ENCODE data around the gene KLK7.
"Not testable (repeated sequence)": the region's sequence is repeated elsewhere in the genome, so short reads cannot be mapped to it uniquely, and the experiment has no call there.

KLK7 gene

DNA sequence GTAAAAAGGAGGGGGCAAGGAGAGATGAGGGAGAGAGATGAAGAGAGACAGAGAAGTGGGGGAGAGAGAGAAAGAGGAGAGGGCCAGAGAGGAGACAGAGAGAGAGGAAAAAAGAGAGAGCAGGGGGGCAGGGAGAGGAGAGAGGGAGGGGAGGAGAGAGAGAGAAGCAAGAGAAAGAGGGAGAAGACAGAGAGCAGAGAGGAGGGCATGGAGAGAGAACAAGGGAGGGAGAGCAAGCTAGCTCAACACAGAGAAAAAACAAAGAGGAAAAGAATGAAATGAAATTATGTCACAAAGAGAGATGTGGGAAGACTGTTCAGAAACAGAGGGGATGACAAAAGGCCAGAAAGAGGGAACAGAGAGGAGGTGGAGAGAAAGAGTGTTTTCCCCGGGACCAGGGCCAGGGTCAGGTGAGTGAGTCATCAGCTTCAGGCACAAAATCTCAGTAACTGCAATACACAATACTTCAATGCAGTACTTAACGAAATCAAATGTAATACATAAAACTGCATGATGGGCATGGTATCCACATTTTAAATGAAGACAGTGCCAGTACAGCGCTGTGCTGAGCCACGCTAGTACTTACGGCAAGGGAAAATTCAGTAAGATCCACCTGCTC, 4.8 kb downstream of the KLK7 start:
- DNase-seq (ENCODE audit: low read depth in 1 of 2, low spot score in 1 of 2), result no peak

DNA sequence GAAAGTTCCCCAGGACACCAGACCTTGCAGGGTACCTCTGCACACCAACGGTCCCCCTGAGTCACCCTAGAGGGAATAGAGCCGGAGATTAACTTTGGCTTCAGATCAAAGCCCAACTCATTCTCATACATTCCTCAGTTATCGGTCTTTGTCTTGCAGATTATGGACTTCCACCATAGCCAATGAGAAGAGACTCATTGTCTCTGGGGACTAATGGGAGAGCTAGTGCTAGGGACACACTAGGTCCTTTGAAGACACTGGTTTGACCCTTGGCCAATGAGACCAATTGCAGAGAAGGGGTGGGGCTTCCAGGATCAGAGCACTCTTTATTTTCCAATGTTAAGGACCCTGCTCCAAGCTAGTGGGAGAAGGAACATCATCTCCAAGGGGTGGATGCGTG, 6.1 kb downstream of the KLK7 start:
- DNase-seq (ENCODE audit: low read depth in 1 of 2, low spot score in 1 of 2), result no peak

DNA sequence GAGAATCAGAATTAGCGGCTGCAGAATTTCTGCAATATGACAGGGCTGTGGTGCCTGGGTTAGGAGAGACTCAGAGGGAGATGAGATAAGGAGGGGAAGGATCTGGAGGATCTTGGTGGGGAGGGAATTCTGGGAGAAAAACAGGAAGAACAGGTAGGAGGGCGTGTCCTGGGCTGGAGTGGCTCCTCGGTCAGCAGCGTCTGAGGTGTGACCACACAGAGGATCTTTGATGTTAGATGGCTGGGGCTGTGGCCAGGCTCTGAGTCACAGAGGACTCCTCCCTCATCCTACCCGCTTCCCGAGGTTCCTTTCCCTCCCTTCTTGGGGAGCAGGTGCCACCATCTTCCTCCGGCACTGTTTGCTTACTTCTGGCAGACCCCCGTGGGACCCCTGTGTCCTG, 8.0 kb downstream of the KLK7 start:
- no peak for DNase-seq (ENCODE audit: low read depth in 1 of 2, low spot score in 1 of 2)

DNA sequence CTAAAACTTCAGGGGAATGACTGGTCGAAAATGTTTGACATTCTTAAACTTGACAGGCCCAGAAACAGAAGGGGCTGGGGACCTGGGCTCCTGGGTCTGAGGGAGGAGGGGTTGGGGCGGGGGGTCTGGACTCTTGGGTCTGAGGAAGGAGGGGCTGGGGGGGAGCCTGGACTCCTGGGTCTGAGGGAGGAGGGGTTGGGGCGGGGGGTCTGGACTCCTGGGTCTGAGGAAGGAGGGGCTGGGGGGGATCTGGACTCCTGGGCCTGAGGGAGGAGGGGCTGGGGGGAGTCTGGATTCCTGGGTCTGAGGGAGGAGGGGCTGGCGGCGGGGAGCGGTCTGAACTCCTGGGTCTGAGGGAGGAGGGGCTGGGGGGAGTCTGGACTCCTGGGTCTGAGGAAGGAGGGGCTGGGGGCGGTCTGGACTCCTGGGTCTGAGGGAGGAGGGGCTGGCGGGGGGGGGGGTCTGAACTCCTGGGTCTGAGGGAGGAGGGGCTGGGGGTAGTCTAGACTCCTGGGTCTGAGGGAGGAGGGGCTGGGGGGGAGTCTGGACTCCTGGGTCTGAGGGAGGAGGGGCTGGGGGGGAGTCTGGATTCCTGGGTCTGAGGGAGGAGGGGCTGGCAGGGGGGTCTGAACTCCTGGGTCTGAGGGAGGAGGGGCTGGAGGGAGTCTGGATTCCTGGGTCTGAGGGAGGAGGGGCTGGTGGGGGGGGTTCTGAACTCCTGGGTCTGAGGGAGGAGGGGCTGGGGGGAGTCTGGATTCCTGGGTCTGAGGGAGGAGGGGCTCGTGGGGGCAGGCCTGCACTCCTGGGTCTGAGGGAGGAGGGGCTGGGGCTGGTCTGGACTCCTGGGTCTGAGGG, 8.8 kb downstream of the KLK7 start:
- DNase-seq (ENCODE audit: low read depth in 1 of 2, low spot score in 1 of 2), result no peak

DNA sequence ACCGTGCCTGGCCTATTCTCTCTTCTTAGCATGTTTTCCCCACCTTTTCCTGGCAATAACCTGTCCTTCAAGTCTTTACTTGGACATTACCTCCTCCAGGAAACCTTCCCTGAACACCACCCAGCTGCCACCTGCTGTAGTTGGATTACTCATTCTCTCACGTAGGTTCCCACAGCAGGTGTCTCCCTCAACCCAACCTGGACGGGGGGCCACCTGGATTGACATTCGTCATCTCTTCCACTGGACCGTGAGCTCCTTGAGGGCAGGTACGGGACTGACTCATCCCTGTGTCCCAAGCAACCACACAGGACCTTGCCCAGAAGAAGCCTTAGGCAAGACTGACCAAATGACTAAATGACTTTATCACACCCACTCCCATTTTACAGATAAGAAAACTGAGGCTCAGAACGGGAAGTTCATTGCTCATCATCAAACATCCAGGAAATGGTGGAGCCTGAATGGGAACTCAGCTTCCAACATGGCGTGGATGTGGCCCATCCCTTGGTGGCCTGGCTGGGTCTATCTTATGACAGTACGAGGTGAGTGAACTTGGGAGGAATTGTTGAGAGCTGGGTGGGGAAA, 10.8 kb downstream of the KLK7 start:
- no peak for DNase-seq (ENCODE audit: low read depth in 1 of 2, low spot score in 1 of 2)

DNA sequence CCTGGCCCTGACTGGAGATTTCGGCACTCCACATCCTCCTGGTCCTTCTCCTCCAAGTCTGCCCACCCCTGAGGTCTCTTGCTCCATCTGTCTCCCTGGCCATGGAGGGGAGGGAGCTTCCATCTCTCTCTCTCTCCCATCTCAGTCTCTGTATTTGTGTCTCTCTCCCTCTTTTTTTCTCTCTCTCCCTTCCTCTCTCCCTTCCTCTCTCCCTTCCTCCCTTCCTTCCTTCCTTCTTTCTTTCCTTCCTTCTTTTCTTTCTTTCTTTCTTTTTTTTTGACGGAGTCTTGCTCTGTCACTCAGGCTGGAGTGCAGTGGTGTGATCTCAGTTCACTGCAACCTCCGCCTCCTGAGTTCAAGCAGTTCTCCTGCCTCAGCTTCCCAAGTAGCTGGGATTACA, 13.9 kb downstream of the KLK7 start:
- DNase-seq (ENCODE audit: low read depth in 1 of 2, low spot score in 1 of 2), result not testable (repeated sequence)

DNA sequence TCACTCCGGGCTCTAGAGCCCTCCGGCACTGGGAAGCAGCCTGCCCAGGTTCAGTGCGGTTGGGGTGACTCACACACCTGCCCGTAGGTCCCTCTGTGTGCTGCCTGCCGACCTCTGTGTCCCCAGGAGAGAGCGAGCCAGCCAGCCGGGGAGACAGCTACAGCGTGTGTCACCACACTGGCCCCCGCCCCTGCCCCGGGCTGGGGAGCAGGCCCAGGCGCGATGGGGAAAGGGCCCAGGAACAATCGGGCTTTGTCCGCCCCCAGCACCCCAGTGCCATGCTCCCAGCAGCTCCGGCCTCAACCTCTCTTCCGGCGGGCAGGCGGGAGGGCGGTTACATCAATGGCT, 14.3 kb downstream of the KLK7 start, which contains the start of gene KLK6:
TSS of gene KLK6 (minus strand) at position 179 of the 348 bp plus-strand sequence. CDS start 1,487 bp downstream, outside the sequence.
- no peak for DNase-seq (ENCODE audit: low read depth in 1 of 2, low spot score in 1 of 2)

DNA sequence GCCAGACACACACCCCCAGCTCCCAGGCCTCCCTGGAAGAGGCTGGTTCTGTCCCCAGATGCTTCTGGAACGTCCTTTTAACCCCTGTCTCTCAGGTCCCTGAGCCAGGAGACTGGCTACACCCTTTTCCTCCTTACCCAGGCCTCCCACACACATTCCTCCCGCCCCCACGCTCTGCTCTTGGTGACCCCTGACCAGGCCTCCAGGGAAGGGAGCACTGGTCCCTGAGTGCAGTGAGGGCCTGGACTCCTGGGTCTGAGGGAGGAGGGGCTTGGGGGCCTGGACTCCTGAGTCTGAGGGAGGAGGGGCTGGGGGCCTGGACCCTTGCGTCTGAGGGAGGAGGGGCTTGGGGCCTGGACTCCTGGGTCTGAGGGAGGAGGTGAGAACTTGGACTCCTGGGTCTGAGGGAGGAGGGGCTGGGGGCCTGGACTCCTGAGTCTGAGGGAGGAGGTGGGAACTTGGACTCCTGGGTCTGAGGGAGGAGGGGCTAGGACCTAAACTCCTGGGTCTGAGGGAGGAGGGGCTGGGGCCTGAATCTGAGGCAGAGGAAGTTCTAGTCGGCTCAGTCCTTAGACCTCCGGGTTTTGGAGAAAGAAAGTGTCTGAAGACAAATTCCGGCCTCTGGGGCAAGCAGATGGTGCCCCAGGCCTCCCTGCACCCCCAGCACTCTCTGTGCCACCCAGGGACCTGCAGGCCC, 14.9 kb downstream of the KLK7 start:
- no peak for DNase-seq (ENCODE audit: low read depth in 1 of 2, low spot score in 1 of 2)

DNA sequence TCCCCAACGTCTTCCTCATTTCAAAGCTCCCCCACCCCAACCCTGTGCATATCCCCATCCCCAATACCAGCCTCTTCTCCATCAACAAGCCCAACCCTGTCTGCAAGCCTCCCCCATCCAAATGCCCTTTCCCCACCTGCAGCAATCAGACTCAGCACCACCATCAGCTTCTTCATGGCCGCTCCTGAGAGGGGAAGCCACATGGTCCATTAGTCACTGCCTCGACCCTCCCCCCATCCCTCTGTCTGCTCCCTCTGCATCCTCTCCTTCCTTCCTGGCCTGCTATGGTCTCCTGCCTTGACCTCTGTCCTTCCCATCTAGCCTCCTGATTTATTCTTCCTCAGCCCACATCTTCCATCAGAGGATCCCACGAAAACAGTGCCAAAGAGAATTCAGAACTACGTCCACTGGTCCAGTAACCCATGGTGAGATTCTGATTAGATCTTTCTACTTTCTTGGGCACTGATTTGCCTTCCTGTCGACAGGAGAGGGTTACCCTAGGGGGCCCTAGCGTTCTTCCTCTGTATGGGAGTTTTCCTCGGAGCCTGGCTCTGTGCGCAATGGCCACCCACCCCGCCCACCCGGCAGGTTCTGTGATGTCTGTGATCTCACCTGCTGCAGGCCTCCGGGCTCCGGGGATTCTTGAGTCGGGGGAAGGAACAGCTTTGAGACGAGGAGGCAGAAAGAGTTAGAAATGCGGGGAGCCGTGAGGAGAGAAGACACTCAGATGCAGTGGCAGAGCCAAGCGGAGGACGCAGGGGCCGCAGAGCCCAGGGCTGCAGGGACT, 15.6 kb downstream of the KLK7 start:
- DNase-seq (ENCODE audit: low read depth in 1 of 2, low spot score in 1 of 2), result no peak

DNA sequence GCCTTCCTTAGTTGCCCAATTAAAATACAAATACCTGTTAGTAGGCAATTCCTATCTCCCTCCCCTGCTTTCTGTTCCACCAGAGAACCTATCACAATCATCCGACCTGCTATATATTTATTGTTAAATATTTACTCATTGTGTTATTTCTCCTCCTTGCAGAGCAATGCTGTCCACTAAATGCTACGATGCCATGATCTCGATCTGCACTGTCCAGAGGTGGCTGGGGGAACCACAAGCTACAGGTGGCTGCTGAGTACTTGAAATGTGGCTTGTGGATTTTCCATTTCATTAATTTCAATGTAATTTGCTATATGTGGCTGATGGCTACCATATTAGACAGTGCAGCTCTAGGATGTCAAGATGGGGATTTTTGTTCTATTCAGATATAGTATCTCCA, 19.5 kb downstream of the KLK7 start:
- no peak for DNase-seq (ENCODE audit: low read depth in 1 of 2, low spot score in 1 of 2)

DNA sequence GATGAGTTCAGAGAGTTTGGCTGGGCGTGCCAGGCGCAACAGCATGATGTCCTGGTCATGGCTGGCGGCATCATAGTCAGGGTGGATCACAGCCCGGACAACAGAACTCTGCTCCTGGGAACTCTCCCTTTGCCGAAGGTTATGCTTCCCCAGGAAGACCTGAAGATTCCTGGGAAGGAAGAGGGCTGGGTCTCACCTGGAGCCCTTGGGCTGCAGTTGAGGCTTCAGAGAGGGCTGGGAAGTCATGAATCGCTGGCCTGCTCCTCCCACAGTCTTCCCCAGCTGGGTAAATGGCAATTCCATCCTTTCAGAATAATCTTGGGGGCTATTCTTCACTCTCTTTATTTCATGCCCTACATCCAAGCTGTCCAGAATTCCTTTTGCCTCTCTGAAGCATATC, 20.3 kb downstream of the KLK7 start:
- DNase-seq (ENCODE audit: low read depth in 1 of 2, low spot score in 1 of 2), result no peak

DNA sequence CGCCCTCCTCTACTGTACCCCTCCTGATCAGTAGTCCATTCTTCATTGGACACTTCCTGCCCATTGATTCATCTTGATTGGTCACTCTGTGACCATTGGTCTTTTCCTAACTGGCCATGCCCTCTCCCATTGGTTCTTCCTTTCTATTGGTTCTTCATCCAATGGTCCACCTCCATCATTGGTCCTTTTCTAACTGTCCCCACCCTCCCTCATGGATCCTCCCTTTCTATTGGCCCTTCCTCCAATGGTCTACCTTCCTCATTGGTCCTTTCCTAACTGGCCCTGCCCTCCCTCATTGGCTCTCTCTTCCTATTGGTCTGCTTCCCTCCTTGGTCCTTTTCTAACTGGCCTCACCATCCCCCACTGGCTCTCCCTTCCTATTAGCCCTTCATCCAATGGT, 21.5 kb downstream of the KLK7 start:
- DNase-seq (ENCODE audit: low read depth in 1 of 2, low spot score in 1 of 2), result no peak

DNA sequence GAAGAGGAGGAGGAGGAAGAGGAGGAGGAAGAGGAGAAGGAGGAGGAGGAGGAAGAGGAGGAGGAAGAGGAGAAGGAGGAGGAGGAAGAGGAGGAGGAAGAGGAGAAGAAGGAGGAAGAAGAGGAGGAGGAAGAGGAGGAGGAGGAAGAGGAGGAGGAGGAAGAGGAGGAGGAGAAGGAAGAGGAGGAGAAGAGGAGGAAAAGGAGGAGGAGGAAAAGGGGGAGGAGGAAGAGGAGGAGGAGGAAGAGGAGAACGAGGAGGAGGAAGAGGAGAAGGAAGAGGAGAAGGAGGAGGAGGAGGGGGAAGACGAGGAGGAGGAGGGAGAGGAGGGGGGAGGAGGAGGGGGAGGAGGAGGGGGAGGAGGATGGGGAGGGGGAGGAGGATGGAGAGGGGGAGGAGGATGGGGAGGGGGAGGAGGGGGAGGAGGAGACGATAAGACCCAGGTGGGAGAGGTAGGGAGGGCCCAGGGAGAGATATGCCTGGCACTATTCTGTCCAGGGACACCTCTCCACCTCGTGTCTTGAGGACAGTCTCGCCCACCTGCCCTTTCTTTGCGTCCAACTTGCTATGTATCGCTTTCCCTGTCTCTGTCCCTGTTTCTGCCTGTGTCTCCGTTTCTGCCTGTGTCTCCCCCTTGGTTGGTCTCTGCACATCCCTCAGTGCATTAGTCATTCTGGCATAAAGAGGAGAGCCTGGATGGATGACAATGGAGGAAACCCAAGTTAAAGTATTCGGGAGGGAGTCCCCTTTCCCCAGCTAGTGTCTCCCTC, 23.8 kb downstream of the KLK7 start:
- no peak for DNase-seq (ENCODE audit: low read depth in 1 of 2, low spot score in 1 of 2)

DNA sequence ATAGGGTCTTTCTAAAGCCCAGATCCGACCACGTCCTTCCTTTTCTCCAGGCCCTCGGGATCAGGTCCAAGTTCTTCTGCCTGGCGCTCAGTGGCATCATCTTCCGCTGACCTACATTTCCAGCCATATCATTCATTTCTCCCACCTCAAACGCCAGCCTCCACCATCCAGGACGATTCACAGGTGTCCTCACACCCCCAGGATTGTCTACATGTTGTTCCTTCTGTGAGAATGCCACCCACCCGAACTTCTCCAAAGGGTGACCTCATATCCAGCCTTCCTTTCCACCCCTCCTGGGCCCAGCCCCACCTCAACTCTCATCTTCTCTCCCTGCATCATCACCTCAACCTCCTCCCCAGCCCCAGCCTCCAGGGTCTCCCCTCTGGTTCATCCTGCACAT, 26.1 kb downstream of the KLK7 start:
- no peak for DNase-seq (ENCODE audit: low read depth in 1 of 2, low spot score in 1 of 2)

DNA sequence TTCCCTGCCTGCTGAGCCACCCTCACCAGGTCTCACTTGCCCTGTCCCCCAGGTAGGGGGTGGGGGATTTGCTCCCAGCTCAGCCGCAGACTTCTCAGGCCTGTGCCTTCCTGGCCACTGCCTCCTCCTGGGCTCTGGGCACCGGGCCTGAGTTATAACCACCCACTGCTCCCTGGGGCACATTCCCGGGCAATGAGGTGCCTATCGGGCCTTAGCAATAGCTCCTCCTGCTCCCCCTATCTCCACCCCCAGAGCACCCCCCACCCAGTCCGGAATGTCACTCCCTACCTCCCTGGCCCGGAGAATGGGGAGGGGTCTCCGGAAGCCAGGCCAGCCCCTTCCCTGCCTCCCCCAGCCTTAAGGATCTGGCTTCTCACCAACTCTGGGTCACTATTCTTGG, 30.8 kb downstream of the KLK7 start, which contains the start of gene KLK5:
TSS of gene KLK5 (minus strand) at position 129 of the 400 bp plus-strand sequence. CDS start 381 bp downstream, outside the sequence.
- DNase-seq (ENCODE audit: low read depth in 1 of 2, low spot score in 1 of 2), result no peak

DNA sequence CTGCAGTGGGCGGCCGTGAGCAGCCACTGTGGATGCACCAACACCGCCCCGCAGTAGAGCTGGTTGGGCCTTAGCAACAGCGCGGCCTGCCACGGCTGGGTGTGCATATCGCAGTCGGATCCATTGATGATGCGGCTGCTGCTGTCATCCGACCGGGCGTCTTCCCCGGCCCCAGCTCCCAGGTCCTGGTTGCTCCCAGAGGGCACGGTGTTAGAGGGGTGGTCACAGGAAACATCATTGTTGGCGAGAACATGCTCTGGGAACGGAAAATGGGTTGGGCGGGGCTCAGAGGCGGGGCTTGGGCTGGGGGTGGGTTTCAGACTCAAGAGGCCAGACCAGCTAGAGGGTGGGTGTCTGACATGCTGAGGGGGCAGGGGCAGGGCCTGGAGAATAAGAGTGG, 33.9 kb downstream of the KLK7 start:
- DNase-seq (ENCODE audit: low read depth in 1 of 2, low spot score in 1 of 2), result no peak

DNA sequence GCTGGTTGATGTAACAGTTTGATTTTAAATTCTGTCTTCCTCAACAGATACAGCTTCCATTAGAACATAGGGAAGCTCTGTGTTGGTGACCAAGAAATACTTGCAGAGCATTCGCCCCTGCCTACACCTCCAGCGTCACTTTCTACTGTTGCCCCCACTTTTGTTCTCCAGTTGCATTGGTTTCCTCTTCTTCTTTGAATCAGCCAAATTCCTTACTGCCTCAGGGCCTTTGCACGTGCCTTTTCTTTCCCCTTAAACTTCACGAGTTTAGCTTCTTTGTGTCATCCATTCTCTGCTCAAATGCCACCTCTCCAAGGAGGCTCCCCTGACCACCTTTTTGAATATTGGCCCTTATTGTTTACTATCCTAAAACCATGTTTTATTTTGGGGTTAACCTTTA, 36.6 kb downstream of the KLK7 start:
- no peak for DNase-seq (ENCODE audit: low read depth in 1 of 2, low spot score in 1 of 2)

DNA sequence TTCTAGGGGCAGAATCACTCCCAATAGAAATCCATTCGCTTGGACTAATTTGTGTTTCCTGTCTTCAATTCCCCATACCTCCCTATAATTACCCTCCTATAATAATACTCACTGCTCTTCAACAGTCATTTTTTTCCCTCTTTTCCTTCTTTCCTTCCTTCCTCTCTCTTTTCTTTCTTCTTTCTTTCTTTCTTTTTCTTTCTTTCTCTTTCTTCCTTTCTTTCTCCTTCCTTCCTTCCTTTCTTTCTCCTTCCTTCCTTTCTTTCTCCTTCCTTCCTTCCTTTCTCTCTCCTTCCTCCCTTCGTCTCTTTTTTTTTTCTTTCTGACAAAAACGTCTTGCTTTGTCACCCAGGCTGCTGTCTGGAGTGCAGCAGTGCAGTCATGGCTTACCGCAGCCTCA, 38.9 kb downstream of the KLK7 start:
- DNase-seq (ENCODE audit: low read depth in 1 of 2, low spot score in 1 of 2), result no peak

DNA sequence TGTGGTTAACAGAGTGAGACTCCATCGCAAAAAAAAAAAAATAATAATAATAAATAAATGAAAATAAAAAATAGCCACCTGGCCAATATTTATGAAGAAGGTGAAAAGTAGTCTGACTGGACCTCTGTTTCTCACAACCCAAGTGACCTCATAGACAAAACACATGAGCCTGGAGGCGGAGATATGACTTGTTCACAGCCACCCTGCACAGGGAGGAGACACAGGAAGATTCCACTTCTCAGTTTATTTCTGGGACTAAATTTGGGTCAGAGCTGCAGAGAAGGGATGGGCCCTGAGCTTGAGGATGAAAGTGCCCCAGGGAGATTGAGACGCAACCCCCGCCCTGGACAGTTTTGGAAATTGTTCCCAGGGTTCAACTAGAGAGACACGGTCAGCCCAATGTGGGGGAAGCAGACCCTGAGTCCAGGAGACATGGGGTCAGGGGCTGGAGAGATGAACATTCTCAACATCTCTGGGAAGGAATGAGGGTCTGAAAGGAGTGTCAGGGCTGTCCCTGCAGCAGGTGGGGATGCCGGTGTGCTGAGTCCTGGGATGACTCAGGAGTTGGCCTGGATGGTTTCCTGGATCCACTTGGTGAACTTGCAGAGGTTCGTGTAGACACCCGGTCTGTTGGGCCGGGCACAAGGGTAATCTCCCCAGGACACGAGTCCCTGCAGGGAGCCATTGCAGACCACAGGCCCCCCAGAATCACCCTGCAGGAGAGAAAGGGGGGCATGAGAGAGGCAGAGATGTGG, 40.5 kb downstream of the KLK7 start:
- no peak for DNase-seq (ENCODE audit: low read depth in 1 of 2, low spot score in 1 of 2)
